HG03354 (cell line): Measurements from ENCODE around the gene C1QTNF1.

Experiments used
- ATAC-seq: cut with Tn5 transposase; IDR thresholded peaks from one replicate; pipeline ENCODE4 v1.9.1; 2021; ENCODE audit warnings: mild to moderate bottlenecking; ENCODE audit not compliant: unreplicated experiment, poor library complexity, severe bottlenecking

C1QTNF1 gene

DNA sequence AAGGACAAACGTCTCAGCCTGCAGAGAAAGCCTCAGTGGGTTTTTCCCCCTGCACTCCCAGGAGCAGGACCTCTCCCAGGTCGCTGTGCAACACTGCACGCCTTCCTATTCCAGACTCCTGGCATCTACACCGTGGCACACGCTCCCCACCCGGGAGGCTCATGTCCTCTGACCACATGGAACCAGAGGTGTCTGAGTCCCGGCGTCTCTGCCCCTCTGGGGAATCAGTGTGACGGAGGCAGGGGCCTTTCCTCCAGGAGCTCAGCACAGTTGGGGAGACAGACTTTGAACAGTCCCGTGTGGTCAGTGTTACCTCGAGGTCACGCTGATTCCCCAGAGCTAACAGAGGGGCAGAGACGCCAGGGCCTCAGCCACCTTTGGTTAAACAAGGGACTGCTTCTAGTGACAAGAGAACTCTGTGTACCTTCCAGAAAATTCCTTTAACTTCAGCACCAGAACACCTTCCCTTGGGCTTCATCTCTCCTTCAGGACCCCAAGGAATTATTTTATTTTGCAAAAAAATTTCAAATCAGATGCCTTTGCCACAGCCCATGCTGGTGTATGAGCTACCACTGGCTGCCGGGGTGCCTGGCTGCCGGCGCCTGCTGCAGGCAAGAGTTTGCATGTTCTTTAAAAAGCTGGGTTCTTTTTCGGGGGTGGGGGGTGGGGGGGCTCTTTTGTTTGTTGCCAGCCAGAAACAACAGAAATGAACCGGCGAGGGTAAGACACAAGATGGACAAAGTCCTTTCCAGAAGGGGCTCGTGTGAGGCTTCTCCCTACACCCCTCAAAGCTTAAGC lies 21.0 kb upstream of the C1QTNF1 start:
- ATAC-seq = no peak

DNA sequence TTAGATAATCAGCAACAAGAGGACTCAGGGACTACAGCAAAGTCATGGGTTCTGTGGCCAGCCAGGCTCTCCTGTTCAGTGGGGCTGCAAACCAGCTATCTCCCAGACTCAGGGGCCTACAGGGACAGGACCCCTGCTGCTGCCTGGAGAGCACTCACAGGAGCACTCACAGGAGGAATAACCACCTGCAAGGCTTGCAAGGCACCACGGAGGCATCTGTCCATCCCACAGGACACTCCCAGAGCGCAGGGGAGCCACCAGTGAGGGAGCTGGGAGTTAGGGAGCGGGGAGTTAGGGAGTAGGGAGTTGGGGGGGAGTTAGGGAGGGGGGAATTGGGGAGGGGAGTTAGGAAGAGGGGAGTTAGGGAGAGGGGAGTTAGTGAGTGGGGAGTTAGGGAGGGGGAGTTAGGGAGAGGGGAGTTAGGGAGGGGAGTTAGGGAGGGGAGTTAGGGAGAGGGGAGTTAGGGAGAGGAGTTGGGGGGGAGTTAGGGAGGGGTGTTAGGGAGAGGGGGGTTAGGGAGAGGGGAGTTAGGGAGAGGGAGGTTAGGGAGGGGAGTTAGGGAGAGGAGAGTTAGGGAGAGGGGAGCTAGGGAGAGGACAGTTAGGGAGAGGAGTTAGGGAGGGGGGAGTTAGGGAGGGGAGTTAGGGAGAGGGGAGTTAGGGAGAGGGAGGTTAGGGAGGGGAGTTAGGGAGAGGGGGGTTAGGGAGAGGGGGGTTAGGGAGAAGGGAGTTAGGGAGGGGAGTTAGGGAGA lies 20.1 kb upstream of the C1QTNF1 start:
- ATAC-seq = no peak

DNA sequence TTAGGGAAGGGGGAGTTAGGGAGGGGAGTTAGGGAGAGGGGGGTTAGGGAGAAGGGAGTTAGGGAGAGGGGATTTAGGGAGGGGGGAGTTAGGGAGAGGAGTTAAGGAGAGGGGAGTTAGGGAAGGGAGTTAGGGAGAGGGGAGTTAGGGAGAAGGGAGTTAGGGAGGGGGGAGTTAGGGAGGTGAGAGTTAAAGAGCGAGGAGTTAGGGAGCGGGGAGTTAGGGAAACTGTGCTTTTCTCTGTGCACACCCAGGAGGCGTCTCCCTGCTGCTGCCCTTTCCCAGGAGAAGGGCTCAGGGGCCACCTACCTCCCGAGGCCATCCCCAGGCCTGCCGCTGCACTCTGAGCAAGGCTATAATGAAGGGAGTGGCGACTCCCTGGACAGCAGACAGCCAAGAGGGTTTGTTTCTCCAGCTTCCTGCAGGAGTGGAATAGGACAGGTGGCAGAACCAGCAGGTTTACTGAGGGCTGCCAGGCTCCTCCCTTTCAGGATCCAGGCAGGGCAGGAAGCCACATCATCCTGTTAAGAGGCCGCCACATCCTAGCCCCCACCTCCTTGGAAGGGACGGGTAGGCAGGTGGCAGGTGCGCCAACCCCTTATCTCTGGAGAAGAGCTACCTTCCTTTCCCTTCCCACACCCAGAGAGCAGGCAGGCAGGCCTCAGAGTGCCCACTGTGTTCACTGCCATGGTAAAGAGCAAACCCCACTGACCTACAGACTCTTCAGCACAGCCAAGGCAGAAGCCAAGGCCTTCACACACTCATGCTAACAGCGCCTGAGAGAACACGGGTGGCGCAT lies 18.7 kb upstream of the C1QTNF1 start:
- no peak for ATAC-seq

DNA sequence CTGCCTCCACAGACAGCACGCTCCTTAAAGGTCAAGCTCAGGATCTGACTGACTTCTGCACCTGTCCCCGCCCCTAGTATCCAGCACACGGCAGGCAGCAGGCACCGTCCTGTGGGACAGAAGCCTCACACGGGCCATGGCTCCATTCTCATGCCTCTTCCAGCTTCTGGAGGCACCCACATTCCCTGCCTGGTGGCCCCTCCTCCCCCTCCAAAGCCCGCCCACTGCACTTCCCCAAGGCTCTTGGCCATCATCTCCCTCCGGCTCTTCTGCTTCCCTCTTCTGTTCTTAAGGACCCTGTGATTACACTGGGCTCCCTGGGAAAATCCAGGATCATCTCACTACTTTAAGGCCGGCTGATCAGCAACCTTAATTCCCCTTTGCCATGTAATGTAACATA lies 17.9 kb upstream of the C1QTNF1 start:
- ATAC-seq = no peak

DNA sequence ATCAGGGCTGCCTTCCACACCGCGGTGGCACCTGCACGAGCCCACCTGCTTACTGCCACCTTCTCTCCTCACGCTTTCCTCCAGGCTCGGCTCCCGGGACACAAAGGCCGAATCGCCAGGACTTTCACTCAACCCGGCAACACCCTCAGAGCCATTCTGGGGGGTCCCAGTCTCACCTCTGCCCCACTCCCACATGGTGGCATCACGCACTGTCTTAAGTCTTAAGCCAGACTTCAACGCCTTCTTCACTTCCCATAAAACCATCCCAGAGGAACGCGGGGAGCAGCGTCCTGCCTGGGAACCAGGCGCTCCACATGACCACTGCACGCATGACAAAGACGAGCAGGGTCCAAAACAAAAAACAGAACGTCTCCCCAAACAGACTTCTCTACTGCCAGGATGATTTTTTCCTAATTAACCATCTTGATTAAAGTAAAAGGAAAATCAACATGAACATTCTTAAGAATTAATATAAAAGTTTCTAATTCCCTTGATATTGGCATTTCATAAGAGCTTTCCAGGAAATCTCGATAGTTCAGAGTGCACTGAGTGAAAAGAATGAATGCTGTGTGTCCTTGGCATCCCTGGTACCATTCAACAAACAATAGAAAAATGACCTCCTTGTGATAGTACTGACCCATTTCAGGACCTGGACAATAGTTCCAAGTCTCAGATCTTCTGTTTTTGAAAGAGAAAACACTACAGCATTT lies 17.0 kb upstream of the C1QTNF1 start:
- ATAC-seq = no peak

DNA sequence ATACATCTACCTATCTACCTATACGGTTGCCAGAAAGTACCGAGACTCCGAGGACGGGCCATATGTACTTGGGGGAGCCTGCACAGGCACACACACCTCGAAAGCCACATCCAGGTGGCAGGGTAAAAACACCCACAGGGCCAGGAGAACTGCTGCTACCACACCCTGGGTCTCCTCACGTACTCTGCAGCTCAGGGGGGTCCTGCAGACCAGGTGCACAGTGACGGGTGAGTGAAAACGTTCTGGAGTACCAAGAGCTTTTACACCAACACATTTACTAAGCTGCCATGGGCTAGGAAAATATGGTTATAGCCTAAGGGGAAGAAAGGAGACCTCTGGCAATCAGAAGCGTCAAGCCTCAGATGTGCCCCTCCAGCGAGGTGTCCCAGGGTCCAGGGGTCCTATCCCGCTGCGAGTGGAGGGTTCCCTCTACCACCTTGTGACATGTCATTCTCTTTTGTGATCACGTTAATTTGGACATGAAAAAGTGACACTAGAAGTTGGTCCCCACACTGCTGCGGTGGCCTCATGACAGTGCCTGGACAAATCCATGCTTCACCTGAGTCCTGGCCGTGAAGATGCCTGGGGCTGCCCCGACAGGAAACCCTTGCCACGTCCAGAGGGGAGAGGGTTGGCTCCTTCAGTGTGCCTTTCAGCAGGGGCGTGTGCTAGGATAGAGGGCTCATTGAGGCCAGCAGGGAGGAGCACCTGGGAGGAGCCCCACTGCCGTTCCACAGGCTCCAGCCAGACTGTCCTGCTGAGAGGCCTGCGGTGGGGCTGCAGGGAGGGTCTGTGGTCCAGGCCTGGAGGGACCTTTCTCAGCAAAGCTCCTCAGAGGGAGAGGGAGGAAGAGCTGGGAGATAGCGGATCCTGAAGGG lies 16.2 kb upstream of the C1QTNF1 start:
- no peak for ATAC-seq

DNA sequence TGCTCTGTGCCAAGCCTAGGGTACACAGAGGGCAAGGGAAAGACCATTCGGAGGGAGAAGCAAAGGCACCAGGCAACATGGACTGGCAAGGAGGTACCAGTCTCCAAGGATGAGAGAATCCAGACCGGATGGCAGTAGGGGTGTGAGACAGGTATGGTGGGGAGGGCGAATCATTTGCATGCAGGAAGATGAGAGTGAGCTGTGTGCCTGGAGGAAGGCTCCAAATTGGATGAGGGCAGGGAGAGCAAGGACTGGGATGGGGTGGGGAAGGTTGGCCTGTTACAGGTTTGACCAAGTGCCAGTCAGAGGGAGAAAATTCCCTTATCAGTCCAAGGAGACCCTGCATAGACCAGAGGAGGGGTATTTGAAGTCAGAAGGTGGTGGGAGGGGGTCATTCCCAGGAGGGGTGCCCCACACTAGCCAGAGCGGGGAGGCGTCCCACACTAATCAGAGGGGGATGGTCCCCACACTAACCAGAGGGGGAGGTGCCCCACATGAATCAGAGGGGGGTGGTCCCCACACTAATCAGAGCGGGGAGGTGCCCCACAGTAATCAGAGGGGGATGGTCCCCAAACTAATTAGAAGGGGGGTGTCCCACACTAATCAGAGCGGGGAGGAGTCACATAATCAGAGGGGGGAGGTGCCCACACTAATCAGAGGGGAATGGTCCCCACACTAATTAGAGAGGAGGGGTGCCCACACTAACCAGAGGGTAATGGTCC lies 15.1 kb upstream of the C1QTNF1 start:
- no peak for ATAC-seq

DNA sequence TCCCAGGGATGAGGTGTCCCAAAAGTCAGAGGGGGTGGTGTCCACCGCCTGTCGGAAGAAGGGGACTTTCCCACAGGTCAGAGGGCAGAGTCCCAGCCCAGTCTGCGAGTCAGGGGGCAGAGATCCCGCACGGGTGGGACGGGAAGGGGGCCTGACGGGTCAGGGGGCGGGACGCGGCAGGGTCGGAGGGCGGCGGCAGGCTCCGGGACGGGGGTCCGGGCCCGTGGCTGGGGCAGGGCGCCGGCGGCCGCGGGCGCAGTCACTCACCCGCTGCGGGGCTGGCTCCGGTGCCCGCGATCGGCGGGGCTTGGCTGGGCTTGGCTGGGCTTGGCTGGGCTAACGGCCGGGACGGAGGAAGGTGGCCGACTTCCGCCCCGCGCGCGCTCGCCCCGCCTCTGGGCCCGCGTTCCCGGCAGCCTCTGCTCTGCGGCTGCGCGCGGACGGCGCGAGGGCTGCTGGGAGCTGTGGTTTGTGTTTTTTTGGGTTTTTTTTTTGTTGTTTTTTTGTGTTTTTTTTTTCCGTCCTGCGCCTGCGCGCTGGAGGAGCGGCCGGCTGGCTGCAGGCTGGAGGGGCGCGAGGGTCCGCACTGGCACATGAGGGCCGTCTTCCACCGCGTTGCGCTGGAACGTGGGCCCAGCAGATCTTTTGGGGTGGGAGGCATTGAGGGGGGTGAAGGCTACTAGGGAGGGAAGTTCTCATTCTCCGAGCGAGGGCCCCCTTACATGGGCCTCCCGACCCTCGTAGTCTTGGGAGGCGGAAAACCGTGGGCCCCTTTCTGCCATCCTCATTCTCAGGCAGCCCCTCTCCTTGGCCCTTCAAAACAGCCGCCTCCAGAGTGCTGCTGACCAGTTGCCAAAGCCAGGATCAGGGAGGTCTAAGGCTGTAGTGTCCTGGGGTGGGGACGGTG lies 14.3 kb upstream of the C1QTNF1 start, which contains the start of gene CANT1:
TSS of gene CANT1 (minus strand) at position 368 of the 907 bp plus-strand sequence. CDS start 12,142 bp downstream, outside the sequence.
- ATAC-seq = peak; percentile 89

DNA sequence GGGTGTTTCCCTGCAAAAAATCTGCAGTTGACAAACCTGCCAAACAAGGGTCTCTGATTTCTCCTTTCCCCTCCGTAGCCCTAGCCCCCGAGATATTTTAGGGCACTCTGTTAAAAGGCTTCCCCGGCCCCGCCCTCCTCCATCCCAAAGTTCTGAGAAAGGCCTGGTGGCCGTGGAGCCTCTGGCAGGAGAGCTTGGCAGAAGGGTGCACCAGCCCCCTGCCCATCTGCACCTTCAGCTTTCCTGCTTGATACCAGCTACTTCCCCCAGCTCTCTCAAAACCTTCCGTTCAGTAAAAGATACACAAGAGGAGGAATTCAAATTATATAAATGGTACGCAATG lies 13.7 kb upstream of the C1QTNF1 start:
- no peak for ATAC-seq

DNA sequence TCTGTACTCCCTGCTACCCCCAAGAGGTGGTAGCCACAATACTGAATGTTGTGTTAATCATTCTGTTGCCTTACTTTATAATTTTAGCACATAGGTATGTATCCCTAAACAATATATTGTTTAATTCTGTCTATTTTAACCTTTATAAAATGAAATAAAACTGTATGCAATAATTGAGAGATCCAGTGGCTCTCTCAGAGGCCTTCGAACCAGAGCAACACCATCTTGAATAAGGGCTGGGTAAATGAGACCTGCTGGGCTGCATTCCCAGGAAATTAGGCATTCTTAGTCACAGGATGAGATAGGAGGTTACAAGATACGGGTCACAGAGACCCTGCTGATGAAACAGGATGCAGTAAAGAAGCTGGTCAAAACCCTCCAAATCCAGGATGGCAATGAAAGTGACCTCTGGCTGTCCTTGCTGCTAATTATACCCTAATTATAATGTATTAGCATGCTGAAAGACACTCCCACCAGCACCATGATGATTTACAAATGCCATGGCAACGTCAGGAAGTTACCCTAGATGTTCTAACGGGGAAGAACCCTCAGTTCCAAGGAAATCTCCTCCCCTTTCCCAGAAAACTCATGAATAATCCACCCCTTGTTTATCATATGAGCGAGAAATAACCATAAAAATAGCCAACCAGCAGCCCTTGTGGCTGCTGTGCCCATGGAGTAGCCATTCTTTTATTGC lies 12.4 kb upstream of the C1QTNF1 start:
- ATAC-seq = no peak

DNA sequence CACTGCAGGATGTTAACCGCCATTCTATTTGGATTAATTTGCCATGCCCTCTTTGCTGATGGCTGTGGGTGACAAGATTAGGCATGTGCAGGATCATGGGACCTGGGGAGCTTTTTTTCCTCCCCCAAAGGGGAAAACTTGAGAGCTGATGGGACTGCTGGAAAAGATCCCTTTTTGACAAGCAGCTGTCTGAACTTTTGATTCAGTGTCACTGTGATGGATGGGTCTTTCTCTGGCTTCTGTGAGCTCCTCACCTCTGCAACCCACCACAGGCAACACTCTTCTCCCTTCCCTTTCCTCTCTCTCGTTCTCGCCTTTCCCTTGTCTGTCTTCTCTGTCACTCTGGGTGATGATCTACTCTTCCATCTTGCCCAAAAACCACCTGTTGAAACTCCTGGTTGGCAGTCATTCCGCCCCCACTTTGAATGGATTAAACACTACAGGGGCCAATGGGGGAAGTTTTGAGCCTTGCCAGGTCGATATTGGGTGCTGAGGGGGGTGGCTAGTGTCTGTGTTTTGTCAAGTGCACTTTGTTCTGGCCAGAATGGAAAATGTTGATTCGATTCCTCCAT lies 11.3 kb upstream of the C1QTNF1 start:
- no peak for ATAC-seq

DNA sequence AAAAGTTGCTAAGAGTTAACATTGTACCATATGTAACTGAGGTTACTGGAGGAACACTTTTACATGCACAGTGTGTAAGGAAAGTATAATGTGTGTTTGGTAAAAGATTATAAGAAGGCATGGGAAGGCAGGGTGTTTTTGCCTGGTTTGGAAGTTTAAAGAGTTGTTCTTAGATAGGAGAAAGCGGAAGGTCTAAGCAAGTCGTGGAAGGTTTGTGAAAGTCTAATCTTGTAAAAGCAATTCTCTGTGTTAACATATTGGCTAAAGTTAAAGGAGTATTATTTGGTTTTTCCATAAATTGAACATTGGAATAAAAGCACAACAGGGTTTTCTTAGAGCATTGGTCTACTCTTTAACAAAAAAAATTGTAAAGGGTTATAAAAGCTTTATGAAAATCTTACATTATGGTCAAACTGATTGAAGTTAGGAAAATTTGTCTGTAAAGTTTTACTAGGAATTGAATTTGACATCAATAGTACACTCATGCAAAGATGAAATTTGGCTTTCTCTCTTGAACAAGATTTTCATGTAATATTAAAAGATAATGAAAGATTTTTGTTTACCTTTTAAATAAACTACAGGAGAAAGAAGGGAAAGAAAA lies 9.7 kb upstream of the C1QTNF1 start:
- ATAC-seq = no peak

DNA sequence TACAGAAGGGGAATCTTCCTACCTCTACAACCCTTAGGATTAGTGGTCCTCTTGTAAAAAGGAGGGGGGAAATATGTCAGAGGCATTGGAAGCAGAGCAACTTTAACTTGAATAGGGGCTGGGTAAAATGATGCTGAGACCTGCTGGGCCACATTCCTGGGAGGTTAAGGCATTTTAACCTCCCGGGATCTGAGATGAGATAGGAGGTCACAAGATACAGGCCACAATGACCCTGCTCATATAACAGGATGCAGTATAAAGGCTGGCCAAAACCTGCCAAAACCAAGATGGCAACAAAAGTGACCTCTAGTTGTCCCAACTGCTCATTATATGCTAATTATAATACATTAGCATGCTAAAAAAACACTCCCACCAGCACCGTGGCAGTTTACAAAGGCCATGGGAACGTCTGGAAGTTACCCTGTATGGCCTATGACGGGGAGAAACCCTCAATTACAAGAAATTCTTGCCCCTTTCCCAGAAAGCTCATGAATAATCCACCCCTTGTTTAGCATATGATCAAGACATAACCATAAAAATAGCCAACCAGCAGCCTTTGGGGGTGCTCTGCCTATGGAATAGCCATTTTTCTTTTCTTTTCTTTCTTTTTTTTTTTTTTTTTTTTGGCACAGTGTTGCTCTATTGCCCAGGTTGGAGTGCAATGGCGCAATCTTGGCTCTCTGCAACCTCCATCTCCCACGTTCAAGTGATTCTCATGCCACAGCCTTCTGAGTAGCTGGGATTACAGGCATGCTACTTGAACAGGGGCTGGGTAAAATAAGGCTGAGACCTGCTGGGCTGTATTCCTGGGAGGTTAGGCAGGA lies 6.2 kb upstream of the C1QTNF1 start:
- no peak for ATAC-seq

DNA sequence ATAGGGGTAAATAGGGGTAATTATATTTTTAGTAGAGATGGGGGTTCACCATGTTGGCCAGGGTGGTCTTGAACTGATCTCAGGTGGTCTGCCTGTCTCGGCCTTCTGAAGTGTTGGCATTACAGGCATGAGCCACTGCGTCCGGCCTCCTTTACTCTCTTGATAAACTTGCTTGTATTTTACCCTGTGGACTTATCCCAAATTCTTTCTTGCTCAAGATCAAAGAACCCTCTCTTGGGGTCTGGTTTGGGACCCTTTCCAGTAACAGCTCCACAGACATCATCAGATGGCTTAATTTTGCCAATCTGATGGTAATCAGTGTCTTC lies 5.6 kb upstream of the C1QTNF1 start:
- no peak for ATAC-seq

DNA sequence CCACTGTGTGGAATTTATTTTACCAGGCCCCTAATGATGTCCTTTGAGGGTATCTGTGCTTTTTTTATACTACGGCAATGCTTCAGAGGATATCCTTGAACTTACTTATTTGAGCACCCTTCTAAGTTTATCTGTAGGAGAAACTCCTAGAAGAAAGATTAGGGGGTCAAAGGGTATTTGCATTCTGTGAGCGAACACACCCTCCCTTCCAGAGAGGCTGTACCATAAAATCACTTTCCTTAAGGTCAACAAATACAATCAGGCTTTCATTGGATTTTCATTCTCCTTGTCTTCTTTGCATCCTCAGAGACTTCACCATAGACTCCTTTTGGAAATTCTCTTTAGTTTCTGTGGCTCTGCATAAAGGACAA lies 4.7 kb upstream of the C1QTNF1 start:
- no peak for ATAC-seq
